Stimulated activated CD4-positive, alpha-beta T cell treated with anti-CD3 and anti-CD28 coated beads, Interleukin-1b, Interleukin-23, amount 100 ng/mL, for 1 hour (primary cell): ENCODE data around the gene OR5AR1.
"Not testable (repeated sequence)": the region's sequence is repeated elsewhere in the genome, so short reads cannot be mapped to it uniquely, and the experiment has no call there.

ENCODE experiments used
- DNase-seq, 2 donors: peaks; one replicate each; pipeline ENCODE4 v3.0.0-alpha.2; 2020; ENCODE audit warnings: low read depth in 2 of 2

The OR5AR1 gene

DNA sequence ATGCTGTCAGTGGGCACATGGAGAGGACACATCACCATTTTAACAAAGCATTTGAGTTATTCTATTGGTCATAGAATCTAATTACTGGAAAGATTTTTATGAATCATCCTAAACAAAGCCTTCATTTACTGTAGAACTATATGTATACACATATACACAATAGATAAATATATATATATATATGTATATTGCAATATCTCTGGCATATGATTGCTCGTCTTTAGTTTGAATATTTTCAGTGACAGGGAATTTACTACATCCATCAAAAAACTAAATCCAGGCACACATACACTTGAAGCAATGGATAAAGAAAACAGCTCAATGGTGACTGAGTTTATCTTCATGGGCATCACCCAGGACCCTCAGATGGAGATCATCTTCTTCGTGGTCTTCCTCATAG, at the start of gene OR5AR1:
OR5AR1 (plus strand) TSS at position 301 of the 400 bp plus-strand sequence; CDS start at position 301, 0 bp downstream.
- no peak for DNase-seq

GRCh38 chr11:56624661-56625110, 38.8 kb upstream of the OR5AR1 start:
- no peak for DNase-seq

- DNase-seq: no peak
These were observed 37.5 kb upstream of the OR5AR1 start for GRCh38 chr11:56625946-56626345.

GRCh38 chr11:56632329-56632728, 31.2 kb upstream of the OR5AR1 start:
- no peak for DNase-seq

- no peak for DNase-seq
These were observed 26.6 kb upstream of the OR5AR1 start for GRCh38 chr11:56636861-56637260.

GRCh38 chr11:56637500-56637899, 26.0 kb upstream of the OR5AR1 start:
- no peak for DNase-seq

GRCh38 chr11:56642339-56642738, 21.1 kb upstream of the OR5AR1 start, which contains the start of gene OR5AP2:
Gene OR5AP2, minus strand, starts transcription at chr11:56642439. Its CDS starts 0 bp downstream, at chr11:56642439.
- no peak for DNase-seq

- no peak for DNase-seq
These were observed 3.7 kb upstream of the OR5AR1 start for GRCh38 chr11:56659755-56660154.

GRCh38 chr11:56670984-56671383, 7.5 kb downstream of the OR5AR1 start:
- DNase-seq: no peak

DNA sequence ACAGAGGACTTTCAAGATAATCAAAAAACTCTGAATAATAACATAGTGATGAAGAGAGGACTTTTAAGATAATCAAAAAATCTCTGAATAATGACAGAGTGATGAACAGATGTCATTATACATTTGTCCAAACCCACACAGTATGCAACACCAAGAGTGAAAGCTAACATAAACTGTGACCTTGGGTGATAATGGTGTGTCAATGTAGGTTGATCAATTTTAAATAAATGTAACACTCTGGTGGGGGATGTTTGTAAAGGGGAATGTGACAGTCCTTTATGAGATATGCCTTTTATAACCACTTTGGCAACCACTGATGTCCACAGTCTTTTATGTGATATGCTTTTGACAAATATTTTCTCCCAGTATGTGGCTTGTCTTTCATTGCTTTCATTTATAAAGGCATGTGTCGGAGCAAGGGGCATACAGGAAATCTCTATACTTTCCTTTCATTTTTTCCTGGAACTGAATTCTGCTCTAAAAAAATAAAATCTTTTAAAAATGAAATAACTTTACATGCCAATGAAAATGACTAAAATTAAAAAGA, 25.1 kb downstream of the OR5AR1 start:
- no peak for DNase-seq

- not testable (repeated sequence) for DNase-seq
These were observed 27.7 kb downstream of the OR5AR1 start for GRCh38 chr11:56691179-56691578.

- DNase-seq: no peak
These were observed 29.9 kb downstream of the OR5AR1 start for GRCh38 chr11:56693428-56693827.

DNA sequence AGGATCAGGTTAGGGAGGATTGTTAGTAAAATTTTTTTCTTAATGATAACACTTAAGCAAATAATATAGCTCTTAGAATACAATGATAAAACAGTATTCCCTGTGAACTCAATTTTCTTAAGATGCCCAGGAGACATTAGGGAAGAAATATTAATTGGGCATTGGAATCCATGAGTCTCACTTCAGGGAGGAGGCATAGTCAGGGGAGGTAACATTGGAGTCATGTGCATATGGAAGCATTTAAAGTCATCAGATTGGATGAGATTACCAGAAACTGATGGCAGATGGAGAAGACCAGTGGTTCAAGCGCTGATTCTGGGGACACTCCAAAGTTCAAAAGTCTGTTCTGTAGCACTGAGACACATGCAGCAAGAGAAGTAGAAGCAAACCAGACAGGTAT, 35.3 kb downstream of the OR5AR1 start, which contains the start of gene OR9G1:
OR9G1 (plus strand) TSS at position 301 of the 400 bp plus-strand sequence. CDS start 1,293 bp downstream, outside the sequence.
- no peak for DNase-seq

GRCh38 chr11:56700242-56700913, 36.9 kb downstream of the OR5AR1 start:
- no peak for DNase-seq

DNA sequence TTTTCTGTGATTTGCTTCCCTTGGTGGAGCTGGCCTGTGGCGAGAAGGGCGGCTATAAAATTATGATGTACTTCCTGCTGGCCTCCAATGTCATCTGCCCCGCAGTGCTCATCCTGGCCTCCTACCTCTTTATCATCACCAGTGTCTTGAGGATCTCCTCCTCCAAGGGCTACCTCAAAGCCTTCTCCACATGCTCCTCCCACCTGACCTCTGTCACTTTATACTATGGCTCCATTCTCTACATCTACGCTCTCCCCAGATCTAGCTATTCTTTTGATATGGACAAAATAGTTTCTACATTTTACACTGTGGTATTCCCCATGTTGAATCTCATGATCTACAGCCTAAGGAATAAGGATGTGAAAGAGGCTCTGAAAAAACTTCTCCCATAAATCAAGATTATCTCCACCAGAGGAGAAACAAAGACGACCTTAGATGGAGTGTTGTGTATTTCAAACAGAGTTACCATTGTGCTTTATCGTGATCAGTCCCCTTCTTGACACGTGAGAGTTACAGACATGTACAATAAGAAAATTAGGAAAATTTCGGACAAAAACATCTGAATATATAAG, 37.5 kb downstream of the OR5AR1 start:
- no peak for DNase-seq

GRCh38 chr11:56705784-56706396, 42.4 kb downstream of the OR5AR1 start:
- DNase-seq: no peak

GRCh38 chr11:56706486-56706885, 43.0 kb downstream of the OR5AR1 start:
- DNase-seq: no peak

- DNase-seq: no peak
These were observed 50.7 kb downstream of the OR5AR1 start for GRCh38 chr11:56714206-56714605.
